IPS-NIHi11 (cell line): Measurements from ENCODE around the gene SIN3A.
"Not testable (repeated sequence)": the region's sequence is repeated elsewhere in the genome, so short reads cannot be mapped to it uniquely, and the experiment has no call there.

Experiments
- DNase-seq: peaks from one replicate; pipeline ENCODE4 v3.0.0; 2012; ENCODE audit warnings: mixed read lengths, low spot score

The SIN3A gene

GRCh38 chr15:75451674-75452363 is at the start of gene SIN3A:
SIN3A (minus strand) TSS chr15:75451690; CDS start chr15:75430375, 21,315 bp downstream.
- peak; percentile 60 for DNase-seq

GRCh38 chr15:75493732-75494131 is 42.2 kb upstream of the SIN3A start:
- DNase-seq, result no peak

- DNase-seq, result no peak
Measured at GRCh38 chr15:75483961-75484360, 32.5 kb upstream of the SIN3A start.

- not testable (repeated sequence) for DNase-seq
Measured at GRCh38 chr15:75483556-75483955, 32.1 kb upstream of the SIN3A start.

GRCh38 chr15:75483106-75483505 is 31.6 kb upstream of the SIN3A start:
- DNase-seq, result no peak

GRCh38 chr15:75480463-75480862 is 29.0 kb upstream of the SIN3A start:
- DNase-seq, result not testable (repeated sequence)

- no peak for DNase-seq
Measured at GRCh38 chr15:75479670-75480069, 28.2 kb upstream of the SIN3A start.

GRCh38 chr15:75477094-75477493 is 25.6 kb upstream of the SIN3A start:
- not testable (repeated sequence) for DNase-seq

- DNase-seq, result no peak
Measured at GRCh38 chr15:75468913-75469598, 17.6 kb upstream of the SIN3A start.

GRCh38 chr15:75460646-75461045 is 9.2 kb upstream of the SIN3A start:
- DNase-seq, result no peak

- DNase-seq, result no peak
Measured at GRCh38 chr15:75459581-75459980, 8.1 kb upstream of the SIN3A start.

- no peak for DNase-seq
Measured at GRCh38 chr15:75456710-75457109, 5.2 kb upstream of the SIN3A start.

GRCh38 chr15:75455982-75456531 is 4.6 kb upstream of the SIN3A start:
- DNase-seq, result peak; percentile 64

- peak; percentile 88 for DNase-seq
Measured at GRCh38 chr15:75455424-75455981, 4.0 kb upstream of the SIN3A start.

GRCh38 chr15:75454471-75455378 is 3.2 kb upstream of the SIN3A start:
- peak; percentile 42 for DNase-seq

GRCh38 chr15:75453703-75454470 is 2.4 kb upstream of the SIN3A start:
- peak; percentile 83 for DNase-seq

GRCh38 chr15:75452865-75453702 is 1.6 kb upstream of the SIN3A start:
- DNase-seq, result no peak

- no peak for DNase-seq
Measured at GRCh38 chr15:75452364-75452864, 924 bp upstream of the SIN3A start.

- no peak for DNase-seq
Measured at GRCh38 chr15:75451202-75451673, 252 bp downstream of the SIN3A start.
